Neural progenitor cell (in vitro differentiated cells): ENCODE results near the gene EFCAB6. TPM values are rescaled to one million over a fixed set of nuclear protein-coding genes. Genes with fewer than 3 reads are reported as not detected.
A peak's percentile ranks its signal among the peaks of the same experiment; 100 is the strongest.

Experiments used
- DNase-seq: peaks from one replicate; pipeline ENCODE4 v3.0.0-alpha.2; 2016; ENCODE audit warnings: low spot score
- H2AFZ ChIP-seq: fragments of 200-600 bp; sonication (generic); replicated peaks from 2 replicates; pipeline ENCODE4 v1.6.1; 2016; ENCODE audit warnings: antibody characterized with exemption
- H3F3A ChIP-seq: fragments of 200-600 bp; sonication (generic); 2 replicates; pipeline ENCODE4 v1.6.1; 2016; ENCODE audit warnings: antibody characterized with exemption, low read depth
- H3K27ac ChIP-seq: fragments of 200-600 bp; sonication (generic); 2 replicates; pipeline ENCODE4 v1.5.1; 2016; ENCODE audit warnings: mild to moderate bottlenecking
- H3K27me3 ChIP-seq: fragments of 200-600 bp; sonication (generic); 2 replicates; pipeline ENCODE4 v1.6.1; 2016; ENCODE audit warnings: mild to moderate bottlenecking, moderate library complexity
- H3K36me3 ChIP-seq: fragments of 200-600 bp; sonication (generic); 2 replicates; pipeline ENCODE4 v1.5.1; 2016
- H3K4me1 ChIP-seq: fragments of 200-600 bp; sonication (generic); 2 replicates; pipeline ENCODE4 v1.6.1; 2016; ENCODE audit warnings: mixed run types
- H3K4me2 ChIP-seq: fragments of 200-600 bp; sonication (generic); 2 replicates; pipeline ENCODE4 v1.6.1; 2016
- H3K4me3 ChIP-seq: fragments of 200-600 bp; sonication (generic); 2 replicates; pipeline ENCODE4 v1.5.1; 2016
- H3K79me2 ChIP-seq: fragments of 200-600 bp; sonication (generic); 2 replicates; pipeline ENCODE4 v1.6.1; 2016; ENCODE audit warnings: low read depth
- H3K9ac ChIP-seq: fragments of 200-600 bp; sonication (generic); 2 replicates; pipeline ENCODE4 v1.6.1; 2016
- H3K9me3 ChIP-seq: fragments of 200-600 bp; sonication (generic); 2 replicates; pipeline ENCODE4 v1.5.1; 2016; ENCODE audit warnings: low read depth
- H4K20me1 ChIP-seq: fragments of 200-600 bp; sonication (generic); 2 replicates; pipeline ENCODE4 v1.6.1; 2016; ENCODE audit warnings: low read depth
- H3K27ac Mint-ChIP-seq: 3 replicates; pipeline ENCODE4 v1.8.0; 2021; ENCODE audit warnings: mixed read lengths
- H3K27me3 Mint-ChIP-seq: 2 replicates; pipeline ENCODE4 v1.8.0; 2022; ENCODE audit warnings: low read depth, mild to moderate bottlenecking, inconsistent platforms, moderate library complexity, mixed read lengths; ENCODE audit not compliant: insufficient read depth
- H3K36me3 Mint-ChIP-seq: 3 replicates; pipeline ENCODE4 v1.8.0; 2021; ENCODE audit warnings: mixed read lengths
- H3K4me1 Mint-ChIP-seq: 3 replicates; pipeline ENCODE4 v1.8.0; 2021; ENCODE audit warnings: mixed read lengths
- H3K4me3 Mint-ChIP-seq: 3 replicates; pipeline ENCODE4 v1.8.0; 2021; ENCODE audit warnings: mild to moderate bottlenecking, moderate library complexity, mixed read lengths
- H3K9me3 Mint-ChIP-seq: 3 replicates; pipeline ENCODE4 v1.8.0; 2020; ENCODE audit warnings: mixed read lengths
- CTCF ChIP-seq: fragments of 200-600 bp; sonication (generic); IDR thresholded peaks from 2 replicates; pipeline ENCODE4 v1.5.1; 2017; ENCODE audit warnings: antibody characterized with exemption, mild to moderate bottlenecking
- EZH2 ChIP-seq: fragments of 200-600 bp; sonication (generic); IDR thresholded peaks from 2 replicates; pipeline ENCODE4 v1.6.1; 2017; ENCODE audit warnings: antibody characterized with exemption, mild to moderate bottlenecking, moderate library complexity
- EZH2phosphoT487 ChIP-seq: fragments of 200-600 bp; sonication (generic); IDR thresholded peaks from 2 replicates; pipeline ENCODE4 v1.6.1; 2017; ENCODE audit warnings: antibody characterized with exemption
- total RNA-seq: library from RNA; depleted of rRNA; stranded (reverse); fragments of >200 nt; gene quantifications from 2 replicates; pipeline ENCODE4 v1.2.3, GENCODE V29; 2015; ENCODE audit warnings: low replicate concordance

Gene EFCAB6
- total RNA-seq, 1 donor from 2014 or later = 4.9 TPM

GRCh38 chr22:43777286-43777685 lies 34.8 kb downstream of the EFCAB6 start:
- no peak overlapping the region for H3K4me2 ChIP-seq

GRCh38 chr22:43776081-43776670 lies 35.9 kb downstream of the EFCAB6 start:
- Histone ChIP-seq H3K9me3 (no peaks in the 10 kb centered on the region), H3K27ac (no peak overlapping the region), H3K27me3 (no peaks in the 10 kb centered on the region), H3F3A (no peaks in the 10 kb centered on the region), H3K4me2 (no peak overlapping the region), H3K79me2 (no peaks in the 10 kb centered on the region), H4K20me1 (no peaks in the 10 kb centered on the region), H3K9ac (no peak overlapping the region), H2AFZ (no peak overlapping the region), H3K4me1 (no peaks in the 10 kb centered on the region), H3K4me3 (no peak overlapping the region), H3K36me3 (no peaks in the 10 kb centered on the region)
- Mint-ChIP-seq H3K36me3 (peaks cover 3% of the 10 kb centered on the region), H3K4me1 (peaks cover 20% of the 10 kb centered on the region), H3K9me3 (no peaks in the 10 kb centered on the region), H3K4me3 (no peak overlapping the region), H3K27me3 (peaks cover 4% of the 10 kb centered on the region), H3K27ac (peak overlapping the region; percentile 86)
- DNase-seq = no peak
- TF ChIP-seq EZH2phosphoT487 (no peak), EZH2 (no peak), CTCF (no peak)

More at GRCh38 chr22:43777286-43777685, 34.8 kb downstream of the EFCAB6 start:
- Histone ChIP-seq H3K36me3 (no peaks in the 10 kb centered on the region), H3K4me3 (no peak overlapping the region), H3F3A (no peaks in the 10 kb centered on the region), H2AFZ (no peak overlapping the region), H3K9ac (no peak overlapping the region), H4K20me1 (no peaks in the 10 kb centered on the region), H3K79me2 (no peaks in the 10 kb centered on the region), H3K27ac (no peak overlapping the region), H3K4me1 (no peaks in the 10 kb centered on the region), H3K27me3 (no peaks in the 10 kb centered on the region), H3K9me3 (no peaks in the 10 kb centered on the region)
- H3K4me3 Mint-ChIP-seq = no peak overlapping the region
- DNase-seq = no peak
- TF ChIP-seq CTCF (no peak), EZH2 (no peak), EZH2phosphoT487 (no peak)
- H3K9me3 Mint-ChIP-seq = no peaks in the 10 kb centered on the region
- peaks cover 20% of the 10 kb centered on the region for H3K4me1 Mint-ChIP-seq
- H3K27ac Mint-ChIP-seq = peak overlapping the region; percentile 29
- H3K36me3 Mint-ChIP-seq = peaks cover 3% of the 10 kb centered on the region
- H3K27me3 Mint-ChIP-seq = peaks cover 2% of the 10 kb centered on the region

- no peaks in the 10 kb centered on the region for H3K27me3 ChIP-seq
- H3K9me3 ChIP-seq = no peaks in the 10 kb centered on the region
- no peaks in the 10 kb centered on the region for H3F3A ChIP-seq
- no peak overlapping the region for H3K27ac Mint-ChIP-seq
- H2AFZ ChIP-seq = no peak overlapping the region
- H3K4me2 ChIP-seq = no peak overlapping the region
- H3K36me3 ChIP-seq = no peaks in the 10 kb centered on the region
- H4K20me1 ChIP-seq = no peaks in the 10 kb centered on the region
- no peaks in the 10 kb centered on the region for H3K4me1 ChIP-seq
- H3K4me1 Mint-ChIP-seq = peaks cover 20% of the 10 kb centered on the region
- H3K4me3 ChIP-seq = no peak overlapping the region
- H3K9ac ChIP-seq = no peak overlapping the region
- H3K27me3 Mint-ChIP-seq = peaks cover 4% of the 10 kb centered on the region
- no peak for DNase-seq
- H3K36me3 Mint-ChIP-seq = no peaks in the 10 kb centered on the region
- TF ChIP-seq EZH2 = no peak
- no peak for TF ChIP-seq EZH2phosphoT487
- TF ChIP-seq CTCF = no peak
- H3K27ac ChIP-seq = no peak overlapping the region
- H3K79me2 ChIP-seq = no peaks in the 10 kb centered on the region
- H3K4me3 Mint-ChIP-seq = no peak overlapping the region
- no peaks in the 10 kb centered on the region for H3K9me3 Mint-ChIP-seq
These were observed 37.7 kb downstream of the EFCAB6 start for GRCh38 chr22:43774318-43774915.
